GM12878 (cell line): Measurements from ENCODE around the gene IGSF8. TPM values are rescaled to one million over a fixed set of nuclear protein-coding genes. Genes with fewer than 3 reads are reported as not detected.

Source experiments
- ATAC-seq: fragments of 200-7000 bp; cut with Tn5 transposase; 3 replicates; pipeline ENCODE4 v1.9.1; 2020; ENCODE audit warnings: mild to moderate bottlenecking, moderate library complexity
- BruUV-seq: library from RNA; stranded (reverse); fragments of 400-500 nt; replicated peaks from 2 replicates; lab custom pipeline; 2021; lab: Mats Ljungman, UMichigan
- CTCF ChIA-PET: fragments of 300-600 bp; sonication (Branson Sonifier 250); formaldehyde crosslinking; extraction: SDS; loops from one replicate; lab custom pipeline; 2021; ENCODE audit warnings: inconsistent platforms; lab: Yijun Ruan, JAX
- POLR2A ChIA-PET: fragments of 350-600 bp; formaldehyde crosslinking; extraction: SDS; loops from one replicate; lab custom pipeline; 2021; ENCODE audit warnings: inconsistent platforms; lab: Charles Lee
- RAD21 ChIA-PET: fragments of 300-600 bp; sonication (Branson Sonifier 250); formaldehyde crosslinking; loops from one replicate; lab custom pipeline; 2023; ENCODE audit warnings: antibody characterized with exemption; ENCODE audit not compliant: unreplicated experiment; lab: Charles Lee
- SMC1A ChIA-PET: fragments of 300-600 bp; sonication (Branson Sonifier 250); formaldehyde crosslinking; loops from one replicate; lab custom pipeline; 2023; ENCODE audit not compliant: unreplicated experiment, uncharacterized antibody; lab: Charles Lee
- DNase-seq: peaks from one replicate; pipeline ENCODE4 v3.0.0-alpha.2; 2011; ENCODE audit warnings: low read depth, low spot score
- FAIRE-seq: peaks from 3 replicates; lab custom pipeline; 2011; peaks lifted over from hg19 to GRCh38; lab: Jason Lieb, UNC
- H2AFZ ChIP-seq: 2 replicates; pipeline ENCODE4 v1.6.0; 2011; ENCODE audit warnings: low read depth, low read length, control low read depth; ENCODE audit not compliant: control insufficient read depth
- H3K27ac ChIP-seq: 2 replicates; pipeline ENCODE4 v1.5.1; 2011; ENCODE audit warnings: control low read depth; ENCODE audit not compliant: control insufficient read depth, insufficient read depth
- H3K27me3 ChIP-seq, 2 experiments: replicated peaks in 1 of 2; 2 replicates each; pipeline versions ENCODE4 v1.6.0 to v1.6.1; 2011; ENCODE audit warnings: low read length in 1 of 2; ENCODE audit not compliant: control insufficient read depth in 2 of 2, insufficient read depth in 2 of 2
- H3K36me3 ChIP-seq, 2 experiments: 2 replicates each; pipeline ENCODE4 v1.5.1; 2011; ENCODE audit warnings: low read length in 1 of 2; ENCODE audit not compliant: control insufficient read depth in 2 of 2, insufficient read depth in 2 of 2
- H3K4me1 ChIP-seq: 2 replicates; pipeline ENCODE4 v1.6.1; 2011; ENCODE audit warnings: mild to moderate bottlenecking, low read length, moderate library complexity, mixed read lengths; ENCODE audit not compliant: control insufficient read depth, insufficient read depth
- H3K4me2 ChIP-seq: 2 replicates; pipeline ENCODE4 v1.6.0; 2011; ENCODE audit warnings: control low read depth; ENCODE audit not compliant: control insufficient read depth, insufficient read depth
- H3K4me3 ChIP-seq: fragments of 200-600 bp; sonication (generic); 2 replicates; pipeline ENCODE4 v1.5.1; 2016
- H3K79me2 ChIP-seq: 2 replicates; pipeline ENCODE4 v1.6.0; 2011; ENCODE audit warnings: low read length; ENCODE audit not compliant: control insufficient read depth, insufficient read depth
- H3K9ac ChIP-seq: 2 replicates; pipeline ENCODE4 v1.8.0; 2011; ENCODE audit warnings: low read length, control low read depth, mixed read lengths; ENCODE audit not compliant: control insufficient read depth, insufficient read depth
- H3K9me3 ChIP-seq: replicated peaks from 3 replicates; pipeline ENCODE4 v1.5.1; 2011; ENCODE audit warnings: mild to moderate bottlenecking, low read length; ENCODE audit not compliant: control insufficient read depth, insufficient read depth
- H4K20me1 ChIP-seq: 2 replicates; pipeline ENCODE4 v1.6.0; 2011; ENCODE audit not compliant: control insufficient read depth, insufficient read depth
- CREB1 ChIP-seq: IDR thresholded peaks from 2 replicates; pipeline ENCODE4 v1.6.1; 2012; ENCODE audit warnings: low read depth, mild to moderate bottlenecking, inconsistent platforms
- FOXK2 ChIP-seq: fragments of 450-650 bp; IDR thresholded peaks from 2 replicates; pipeline ENCODE4 v1.6.1; 2017; ENCODE audit warnings: mild to moderate bottlenecking, moderate library complexity
- GABPA ChIP-seq: IDR thresholded peaks from 2 replicates; pipeline ENCODE4 v1.6.1; 2014; ENCODE audit warnings: antibody characterized with exemption, low read depth, mild to moderate bottlenecking, inconsistent platforms
- RBBP5 ChIP-seq: fragments of 200-600 bp; sonication (generic); conservative IDR thresholded peaks from 2 replicates; pipeline ENCODE4 v1.6.1; 2016
- RFX5 ChIP-seq: IDR thresholded peaks from 2 replicates; pipeline ENCODE4 v1.6.1; 2011; ENCODE audit warnings: low read depth, low read length, improper control_type of control experiment
- SUPT20H ChIP-seq: IDR thresholded peaks from 2 replicates; pipeline ENCODE4 v1.6.1; 2011; ENCODE audit warnings: low read depth, mild to moderate bottlenecking, low read length, moderate library complexity, borderline replicate concordance; ENCODE audit not compliant: control insufficient read depth
- TBL1XR1 ChIP-seq: IDR thresholded peaks from 2 replicates; pipeline ENCODE4 v1.6.1; 2012; ENCODE audit warnings: low read depth, low read length, improper control_type of control experiment
- WGBS: methylation state at CpG from one replicate; pipeline ENCODE4 v1.1.6; 2016; ENCODE audit warnings: low lambda C conversion rate; ENCODE audit not compliant: insufficient replicate concordance, insufficient coverage; ENCODE audit errors: missing lambda C conversion rate; 5-methylcytosine and 5-hydroxymethylcytosine counted together
- in situ Hi-C: fragments of 300-500 bp; cut with MboI; formaldehyde crosslinking; loops from 9 replicates; pipeline ENCODE4 v1.14.3; 2018; ENCODE audit warnings: mixed read lengths
- intact Hi-C: fragments of 100-400 bp; cut with micrococcal nuclease; formaldehyde crosslinking; loops from one replicate; pipeline ENCODE4 v1.14.2; 2022; ENCODE audit not compliant: unreplicated experiment
- polyA plus RNA-seq, 11 experiments: library from polyadenylated mRNA; depleted of rRNA in 4 of 11; unstranded in 6 of 11; stranded (reverse) in 5 of 11; fragments of >200 nt; fragmentation: Nextera tagmentation in 4 of 11; fragmentation: Illumina TruSeq in 1 of 11; extraction: Ambion mirVana in 4 of 11; extraction: Trizol in 1 of 11; gene quantifications; 1 replicate in 1 of 11; 2 replicates in 10 of 11; pipeline versions ENCODE4 v1.2.1 to v1.2.3, GENCODE V29; 2011 to 2016; ENCODE audit warnings: inconsistent platforms in 2 of 11, missing spikeins in 2 of 11, low read depth in 1 of 11
- total RNA-seq, 4 experiments: library from RNA; depleted of rRNA in 3 of 4; stranded (reverse); fragments of >200 nt in 3 of 4; fragmentation: Illumina TruSeq in 1 of 4; extraction: Trizol in 1 of 4; gene quantifications; 2 replicates each; pipeline versions ENCODE4 v1.2.1 to v1.2.3, GENCODE V29; 2013 to 2021

The IGSF8 gene
- total and polyA plus RNA-seq, 10 of the 15 experiments (the other 5 are each of a cell fraction or from before 2014, with no cell fraction given), result 0.64 to 24.7 (median 13.9) TPM

GRCh38 chr1:160077486-160077885, 20.9 kb downstream of the IGSF8 start:
- RAD21 ChIA-PET, result interaction anchor here (0.6 to 4.9 kb wide), 8 partner anchors 10 to 299 kb away, joined by 3 to 50 read pairs (median 4); partner anchors contain the start of gene PIGM
- no peak for ATAC-seq
- TF ChIP-seq RFX5 (no peak), RBBP5 (no peak), CREB1 (no peak), FOXK2 (no peak)
- TF ChIP-seq, all 136 proteins: peak for 0
- Histone ChIP-seq H3K4me3 (no peak overlapping the region), H3K9me3 (no peaks in the 10 kb centered on the region), H3K27ac (no peak overlapping the region), H3K4me1 (no peaks in the 10 kb centered on the region; the same call in 1 of the 2 replicates), H3K4me2 (no peak overlapping the region), H3K27me3 (peaks cover 0 to 2% of the 10 kb centered on the region in 2 experiments; a peak in 2 of 4 replicates), H4K20me1 (no peaks in the 10 kb centered on the region), H3K79me2 (no peaks in the 10 kb centered on the region), H3K36me3 (no peaks in the 10 kb centered on the region), H3K9ac (no peak overlapping the region), H2AFZ (no peak overlapping the region)
- POLR2A ChIA-PET, result interaction anchor here (0.6 to 1.2 kb wide), 2 partner anchors 31 to 43 kb away, joined by 3 to 7 read pairs; no protein-coding TSS in a partner anchor
- DNase-seq, result no peak
- intact Hi-C loops (no loop called here), in situ Hi-C loops (no loop called here)
- CTCF ChIA-PET, result interaction anchor here (0.6 to 49.8 kb wide), 18 partner anchors 7 to 319 kb away, joined by 3 to 1035 read pairs (median 6); partner anchors contain the start of genes IGSF8, KCNJ10, KCNJ9 and PIGM
- SMC1A ChIA-PET, result interaction anchor here (1.0 to 8.9 kb wide), 9 partner anchors 8 to 139 kb away, joined by 3 to 89 read pairs (median 5); no protein-coding TSS in a partner anchor
- no peak for FAIRE-seq
- BruUV-seq, result no TSS peak

GRCh38 chr1:160076295-160076694, 22.1 kb downstream of the IGSF8 start:
- ChIA-PET POLR2A (no interaction called here), SMC1A (interaction anchor here (2.0 to 8.9 kb wide), 2 partner anchors 14 to 30 kb away, joined by 7 to 89 read pairs; no protein-coding TSS in a partner anchor), CTCF (interaction anchor here (0.8 to 49.8 kb wide), 5 partner anchors 8 to 176 kb away, joined by 3 to 1035 read pairs (median 24); partner anchors contain the start of genes IGSF8, KCNJ10, KCNJ9 and PIGM), RAD21 (interaction anchor here (1.1 to 1.7 kb wide), 2 partner anchors 30 to 83 kb away, joined by 3 to 6 read pairs; no protein-coding TSS in a partner anchor)
- Histone ChIP-seq H3K27me3 (no peaks in the 10 kb centered on the region; a peak in 1 of 4 replicates), H3K36me3 (no peaks in the 10 kb centered on the region), H3K9me3 (no peaks in the 10 kb centered on the region), H2AFZ (no peak overlapping the region), H3K4me2 (no peak overlapping the region), H3K9ac (no peak overlapping the region), H3K27ac (no peak overlapping the region), H4K20me1 (no peaks in the 10 kb centered on the region), H3K4me1 (peaks cover 8% of the 10 kb centered on the region), H3K4me3 (no peak overlapping the region), H3K79me2 (no peaks in the 10 kb centered on the region)
- in situ Hi-C loops, result no loop called here
- BruUV-seq, result no TSS peak
- no peak for FAIRE-seq
- TF ChIP-seq GABPA (no peak), FOXK2 (no peak), SUPT20H (no peak), TBL1XR1 (no peak)
- ATAC-seq, result no peak
- no peak for DNase-seq
- 43% methylated on average over 3 of the region's 3 CpGs for WGBS
- intact Hi-C loops, result no loop called here
